Vagina (tissue), 2 donors: ENCODE data around the gene PHTF1. TPM values are rescaled to one million over a fixed set of nuclear protein-coding genes. Genes with fewer than 3 reads are reported as not detected.

Experiments
- DNase-seq, 2 donors: peaks; one replicate each; pipeline ENCODE4 v3.0.0-alpha.2; 2017; ENCODE audit errors: extremely low spot score in 2 of 2
- H3K27ac ChIP-seq: fragments of 200-600 bp; sonication (generic); one replicate; pipeline ENCODE4 v1.5.1; 2019
- H3K27me3 ChIP-seq: fragments of 200-600 bp; sonication (generic); one replicate; pipeline ENCODE4 v1.5.1; 2019
- H3K36me3 ChIP-seq, 2 donors: fragments of 200-600 bp; sonication (generic); one replicate each; pipeline ENCODE4 v1.5.1; 2017 to 2019
- H3K4me1 ChIP-seq: fragments of 200-600 bp; sonication (generic); one replicate; pipeline ENCODE4 v1.5.1; 2019
- H3K4me3 ChIP-seq, 2 donors: fragments of 200-600 bp; sonication (generic); 1 replicate in 1 of 2; 2 replicates in 1 of 2; pipeline ENCODE4 v1.5.1; 2016 to 2019
- H3K9me3 ChIP-seq: fragments of 200-600 bp; sonication (generic); one replicate; pipeline ENCODE4 v1.5.1; 2019
- POLR2A ChIP-seq, 2 donors: fragments of 450-650 bp; IDR thresholded peaks; one replicate each; pipeline ENCODE4 v1.6.1; 2017; ENCODE audit warnings: antibody characterized with exemption in 2 of 2, mild to moderate bottlenecking in 2 of 2, moderate library complexity in 2 of 2
- POLR2AphosphoS5 ChIP-seq, 2 donors: sonication (generic); formaldehyde crosslinking; IDR thresholded peaks; one replicate each; pipeline ENCODE4 v1.9.0; 2017; ENCODE audit warnings: antibody characterized with exemption in 2 of 2, mild to moderate bottlenecking in 2 of 2, low read depth in 1 of 2; ENCODE audit not compliant: insufficient read depth in 1 of 2
- intact Hi-C: fragments of 100-400 bp; cut with DNase I; formaldehyde crosslinking; loops from one replicate; pipeline ENCODE4 v1.15.1; 2023
- total RNA-seq: library from RNA; depleted of rRNA; stranded (reverse); fragments of >200 nt; gene quantifications from one replicate; pipeline ENCODE4 v1.2.3, GENCODE V29; 2016
- TF ChIP-seq, protein P1 (sequence below), 3 experiments: fragments of 450-650 bp in 2 of 3; fragments of 200-600 bp in 1 of 3; sonication (generic) in 1 of 3; IDR thresholded peaks; one replicate each; pipeline ENCODE4 v1.5.1; 2017 to 2019; ENCODE audit warnings: antibody characterized with exemption in 3 of 3, mild to moderate bottlenecking in 2 of 3, moderate library complexity in 2 of 3

The PHTF1 gene
- total RNA-seq, 1 donor from 2014 or later = 4.7 TPM

DNA sequence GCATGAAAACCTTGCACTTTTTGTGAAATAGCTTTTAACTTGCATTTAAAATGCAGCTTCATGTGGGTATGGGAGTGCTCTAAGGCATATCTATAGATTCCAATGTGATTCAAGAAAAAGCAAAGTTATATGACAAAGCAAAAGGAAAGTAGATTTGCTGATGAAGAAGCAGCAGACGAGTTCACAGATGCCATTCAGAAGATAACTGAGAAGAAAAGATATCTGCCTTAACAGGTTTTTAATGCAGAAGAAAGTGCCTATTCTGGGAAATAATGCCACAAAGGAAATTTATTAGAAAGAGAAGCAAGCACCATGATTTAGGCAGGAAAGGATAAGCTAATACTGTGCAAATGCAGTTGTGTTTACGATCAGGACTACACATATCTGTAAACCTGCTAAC, 68.1 kb downstream of the PHTF1 start:
- H3K9me3 ChIP-seq = peaks cover 12% of the 10 kb centered on the region
- H3K4me3 ChIP-seq = no peak overlapping the region
- H3K27ac ChIP-seq = no peak overlapping the region
- no peaks in the 10 kb centered on the region for H3K4me1 ChIP-seq
- intact Hi-C loops = no loop called here
- no peak for DNase-seq
- TF ChIP-seq POLR2AphosphoS5 (IDR thresholded peaks at IDR 0.05; ENCODE audit: insufficient read depth in 1 of 2, low read depth in 1 of 2) = no peak
- TF ChIP-seq, protein P1, sequence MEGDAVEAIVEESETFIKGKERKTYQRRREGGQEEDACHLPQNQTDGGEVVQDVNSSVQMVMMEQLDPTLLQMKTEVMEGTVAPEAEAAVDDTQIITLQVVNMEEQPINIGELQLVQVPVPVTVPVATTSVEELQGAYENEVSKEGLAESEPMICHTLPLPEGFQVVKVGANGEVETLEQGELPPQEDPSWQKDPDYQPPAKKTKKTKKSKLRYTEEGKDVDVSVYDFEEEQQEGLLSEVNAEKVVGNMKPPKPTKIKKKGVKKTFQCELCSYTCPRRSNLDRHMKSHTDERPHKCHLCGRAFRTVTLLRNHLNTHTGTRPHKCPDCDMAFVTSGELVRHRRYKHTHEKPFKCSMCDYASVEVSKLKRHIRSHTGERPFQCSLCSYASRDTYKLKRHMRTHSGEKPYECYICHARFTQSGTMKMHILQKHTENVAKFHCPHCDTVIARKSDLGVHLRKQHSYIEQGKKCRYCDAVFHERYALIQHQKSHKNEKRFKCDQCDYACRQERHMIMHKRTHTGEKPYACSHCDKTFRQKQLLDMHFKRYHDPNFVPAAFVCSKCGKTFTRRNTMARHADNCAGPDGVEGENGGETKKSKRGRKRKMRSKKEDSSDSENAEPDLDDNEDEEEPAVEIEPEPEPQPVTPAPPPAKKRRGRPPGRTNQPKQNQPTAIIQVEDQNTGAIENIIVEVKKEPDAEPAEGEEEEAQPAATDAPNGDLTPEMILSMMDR (IDR thresholded peaks at IDR 0.05) = no peak
- TF ChIP-seq POLR2A (IDR thresholded peaks at IDR 0.05) = no peak
- H3K36me3 ChIP-seq = no peaks in the 10 kb centered on the region
- no peaks in the 10 kb centered on the region for H3K27me3 ChIP-seq

DNA sequence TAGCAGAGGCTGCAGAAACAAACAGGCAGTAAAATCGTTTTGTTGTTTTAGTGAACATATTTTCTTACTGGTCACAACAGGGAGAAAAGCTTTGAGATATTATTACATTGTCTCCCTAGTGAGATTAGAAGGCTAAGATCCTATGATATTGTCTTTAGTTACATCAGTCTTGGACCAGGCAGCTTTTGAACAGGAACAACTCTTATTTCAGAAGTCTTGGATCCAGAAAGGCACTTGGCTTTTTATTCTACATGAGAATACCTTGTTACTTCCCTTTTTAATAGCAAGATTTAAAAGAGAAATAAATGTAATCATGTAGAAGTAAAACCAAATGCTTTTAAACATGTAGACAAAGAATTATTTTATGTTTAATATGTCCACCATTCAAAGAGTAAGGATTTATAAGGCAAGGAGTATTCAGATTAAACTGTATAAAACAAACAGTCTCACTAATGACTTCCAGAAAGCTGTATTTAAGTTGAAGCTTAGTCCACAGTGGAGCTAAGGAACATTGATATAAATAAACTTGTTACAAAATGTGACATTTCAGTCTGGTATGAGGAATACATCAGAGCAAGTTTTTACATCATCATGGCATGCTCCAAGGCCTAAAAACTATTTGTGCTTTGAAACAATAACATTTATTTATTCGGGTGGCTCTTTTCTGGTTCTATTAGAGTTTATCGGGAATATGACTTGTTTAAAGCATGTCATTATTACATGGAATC, 72.2 kb downstream of the PHTF1 start:
- Histone ChIP-seq H3K27me3 (no peaks in the 10 kb centered on the region), H3K9me3 (no peaks in the 10 kb centered on the region), H3K27ac (no peak overlapping the region), H3K4me1 (peaks cover 6% of the 10 kb centered on the region), H3K36me3 (no peaks in the 10 kb centered on the region), H3K4me3 (no peak overlapping the region)
- DNase-seq = no peak
- intact Hi-C loops = no loop called here
- TF ChIP-seq POLR2A (IDR thresholded peaks at IDR 0.05) = no peak
- no peak for TF ChIP-seq POLR2AphosphoS5 (IDR thresholded peaks at IDR 0.05; ENCODE audit: insufficient read depth in 1 of 2, low read depth in 1 of 2)
- TF ChIP-seq, protein P1 (IDR thresholded peaks at IDR 0.05) = no peak

DNA sequence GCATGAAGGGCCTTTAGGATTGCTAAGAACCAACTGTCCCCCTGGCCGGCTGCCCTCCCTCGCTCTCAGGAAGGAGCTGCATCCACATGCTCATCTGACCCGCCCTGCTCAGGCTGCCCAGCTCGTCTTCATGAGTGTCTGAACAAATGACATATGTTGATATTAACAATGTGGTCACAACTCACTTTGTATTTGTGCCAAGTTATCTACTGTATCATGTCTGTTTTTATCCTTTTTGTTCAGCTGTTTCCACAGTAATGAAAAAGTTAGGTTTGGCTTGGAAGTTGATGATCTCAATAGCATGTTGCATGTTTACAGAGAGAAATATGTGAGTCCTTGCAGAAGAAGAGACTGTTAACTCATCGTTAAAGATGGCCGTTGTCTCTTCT, 75.1 kb downstream of the PHTF1 start:
- TF ChIP-seq POLR2A (IDR thresholded peaks at IDR 0.05) (no peak), POLR2AphosphoS5 (IDR thresholded peaks at IDR 0.05; ENCODE audit: insufficient read depth in 1 of 2, low read depth in 1 of 2) (no peak)
- TF ChIP-seq, protein P1 (IDR thresholded peaks at IDR 0.05) = no peak
- H3K27me3 ChIP-seq = no peaks in the 10 kb centered on the region
- no peak overlapping the region for H3K4me3 ChIP-seq
- H3K27ac ChIP-seq = peak overlapping the region; percentile 53
- no peaks in the 10 kb centered on the region for H3K9me3 ChIP-seq
- H3K4me1 ChIP-seq = peaks cover 6% of the 10 kb centered on the region
- intact Hi-C loops = loop anchor here (5.0 kb wide), 1 partner anchor 542 kb away; no protein-coding TSS in a partner anchor
- DNase-seq = no peak
- no peaks in the 10 kb centered on the region for H3K36me3 ChIP-seq

DNA sequence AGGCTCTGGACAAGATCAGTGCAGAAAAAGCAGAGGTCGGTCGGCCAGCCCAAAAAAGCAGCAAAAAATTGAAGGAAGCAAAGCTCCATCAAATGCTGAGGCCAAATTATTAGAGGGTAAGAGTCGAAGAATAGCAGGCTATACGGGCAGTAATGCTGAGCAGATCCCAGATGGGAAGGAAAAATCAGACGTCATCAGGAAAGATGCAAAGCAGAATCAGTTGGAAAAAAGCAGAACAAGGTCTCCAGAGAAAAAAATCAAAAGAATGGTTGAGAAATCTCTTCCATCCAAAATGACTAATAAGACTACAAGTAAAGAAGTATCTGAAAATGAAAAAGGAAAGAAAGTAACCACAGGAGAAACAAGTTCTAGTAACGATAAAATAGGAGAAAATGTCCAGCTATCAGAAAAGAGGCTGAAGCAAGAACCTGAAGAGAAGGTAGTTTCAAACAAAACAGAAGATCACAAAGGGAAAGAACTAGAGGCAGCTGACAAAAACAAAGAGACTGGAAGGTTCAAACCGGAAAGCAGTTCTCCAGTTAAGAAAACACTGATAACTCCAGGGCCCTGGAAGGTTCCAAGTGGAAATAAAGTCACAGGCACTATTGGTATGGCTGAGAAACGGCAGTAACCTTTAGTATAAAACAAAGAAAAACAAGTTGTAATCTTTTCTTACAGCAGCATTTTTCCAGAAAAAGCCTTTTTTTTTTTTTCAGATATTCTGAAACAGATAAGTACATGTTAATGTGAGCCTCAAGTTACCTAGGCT, 75.7 kb downstream of the PHTF1 start:
- Histone ChIP-seq H3K36me3 (no peaks in the 10 kb centered on the region), H3K9me3 (no peaks in the 10 kb centered on the region), H3K27ac (peak overlapping the region; percentile 53), H3K27me3 (no peaks in the 10 kb centered on the region), H3K4me3 (no peak overlapping the region), H3K4me1 (peaks cover 6% of the 10 kb centered on the region)
- DNase-seq = no peak
- TF ChIP-seq POLR2A (IDR thresholded peaks at IDR 0.05) (no peak), POLR2AphosphoS5 (IDR thresholded peaks at IDR 0.05; ENCODE audit: insufficient read depth in 1 of 2, low read depth in 1 of 2) (no peak)
- TF ChIP-seq, protein P1 (IDR thresholded peaks at IDR 0.05) = no peak
- intact Hi-C loops = loop anchor here (5.0 kb wide), 1 partner anchor 541 kb away; no protein-coding TSS in a partner anchor
